Neural cell (in vitro differentiated cells): Measurements from ENCODE around the gene OGFR. TPM values are rescaled to one million over a fixed set of nuclear protein-coding genes. Genes with fewer than 3 reads are reported as not detected.

Experiments
- H2AFZ ChIP-seq: fragments of 200-600, 300-800 bp; sonication (generic), shearing (Covaris generic); 2 replicates; pipeline ENCODE4 v1.6.0; 2014; ENCODE audit warnings: low read depth, mild to moderate bottlenecking, antibody characterized with exemption, low read length, moderate library complexity
- H3F3A ChIP-seq: fragments of 200-600 bp; shearing (Covaris generic); 2 replicates; pipeline ENCODE4 v1.6.1; 2016; ENCODE audit warnings: mild to moderate bottlenecking, moderate library complexity, mixed read lengths, antibody characterized with exemption, low read length; ENCODE audit not compliant: insufficient read depth, poor library complexity, severe bottlenecking
- H3K27ac ChIP-seq: fragments of 200-600, 300-800 bp; sonication (generic), shearing (Covaris generic); 2 replicates; pipeline ENCODE4 v1.5.1; 2014; ENCODE audit warnings: mild to moderate bottlenecking, low read length, moderate library complexity
- H3K27me3 ChIP-seq: fragments of 300-800, 200-600 bp; sonication (generic), shearing (Covaris generic); 2 replicates; pipeline ENCODE4 v1.6.0; 2014; ENCODE audit warnings: mild to moderate bottlenecking, low read depth, low read length, moderate library complexity; ENCODE audit not compliant: insufficient read depth
- H3K36me3 ChIP-seq: fragments of 300-800, 200-600 bp; sonication (generic), shearing (Covaris generic); 2 replicates; pipeline ENCODE4 v1.5.1; 2014; ENCODE audit warnings: mild to moderate bottlenecking, antibody characterized with exemption, low read length, moderate library complexity; ENCODE audit not compliant: insufficient read depth
- H3K4me2 ChIP-seq: fragments of 300-800, 200-600 bp; sonication (generic), shearing (Covaris generic); 2 replicates; pipeline ENCODE4 v1.6.0; 2014; ENCODE audit warnings: mild to moderate bottlenecking, low read length
- H3K4me3 ChIP-seq: fragments of 300-800, 200-600 bp; sonication (generic), shearing (Covaris generic); 2 replicates; pipeline ENCODE4 v1.5.1; 2014; ENCODE audit warnings: mild to moderate bottlenecking, low read length, moderate library complexity
- H3K79me2 ChIP-seq: fragments of 200-600 bp; shearing (Covaris generic); replicated peaks from 2 replicates; pipeline ENCODE4 v1.6.0; 2014; ENCODE audit warnings: mild to moderate bottlenecking, low read length, moderate library complexity; ENCODE audit not compliant: insufficient read depth
- H3K9ac ChIP-seq: fragments of 300-800, 200-600 bp; sonication (generic), shearing (Covaris generic); 2 replicates; pipeline ENCODE4 v1.6.1; 2016; ENCODE audit warnings: mild to moderate bottlenecking, low read length, mixed read lengths
- H3K9me2 ChIP-seq: fragments of 200-600 bp; shearing (Covaris generic); 2 replicates; pipeline ENCODE4 v1.6.1; 2016; ENCODE audit warnings: mild to moderate bottlenecking, low read length, mixed read lengths; ENCODE audit not compliant: insufficient read depth
- H3K9me3 ChIP-seq: fragments of 200-600, 300-800 bp; sonication (generic), shearing (Covaris generic); 2 replicates; pipeline ENCODE4 v1.6.1; 2016; ENCODE audit warnings: mild to moderate bottlenecking, mixed run types, low read length, moderate library complexity, mixed read lengths
- H4K20me1 ChIP-seq: fragments of 200-600 bp; shearing (Covaris generic); 2 replicates; pipeline ENCODE4 v1.6.1; 2016; ENCODE audit warnings: mild to moderate bottlenecking, mixed run types; ENCODE audit not compliant: insufficient read depth
- CTCF ChIP-seq: fragments of 450-650 bp; IDR thresholded peaks from 2 replicates; pipeline ENCODE4 v1.5.1; 2014; ENCODE audit warnings: antibody characterized with exemption, mild to moderate bottlenecking, moderate library complexity; ENCODE audit not compliant: poor library complexity, severe bottlenecking
- EP300 ChIP-seq: fragments of 450-650 bp; conservative IDR thresholded peaks from 2 replicates; pipeline ENCODE4 v1.6.1; 2014; ENCODE audit warnings: antibody characterized with exemption, mild to moderate bottlenecking, moderate library complexity; ENCODE audit not compliant: poor library complexity, severe bottlenecking
- EZH2 ChIP-seq: fragments of 200-600, 300-800 bp; shearing (Covaris generic), sonication (generic); IDR thresholded peaks from 2 replicates; pipeline ENCODE4 v1.6.1; 2014; ENCODE audit warnings: antibody characterized with exemption, low read length, borderline replicate concordance, mild to moderate bottlenecking; ENCODE audit not compliant: insufficient read depth, poor library complexity, severe bottlenecking
- MXI1 ChIP-seq: fragments of 450-650 bp; conservative IDR thresholded peaks from 2 replicates; pipeline ENCODE4 v1.6.1; 2014; ENCODE audit warnings: antibody characterized with exemption, mild to moderate bottlenecking; ENCODE audit not compliant: poor library complexity, severe bottlenecking
- POLR2AphosphoS5 ChIP-seq: IDR thresholded peaks from 2 replicates; pipeline ENCODE4 v1.6.1; 2012
- RAD21 ChIP-seq: fragments of 450-650 bp; conservative IDR thresholded peaks from 2 replicates; pipeline ENCODE4 v1.6.1; 2014; ENCODE audit warnings: antibody characterized with exemption, mild to moderate bottlenecking, moderate library complexity
- REST ChIP-seq: IDR thresholded peaks from 2 replicates; pipeline ENCODE4 v1.6.1; 2012; ENCODE audit warnings: borderline replicate concordance
- SMC3 ChIP-seq: fragments of 450-650 bp; conservative IDR thresholded peaks from 2 replicates; pipeline ENCODE4 v1.6.1; 2014; ENCODE audit warnings: antibody characterized with exemption, mild to moderate bottlenecking, moderate library complexity; ENCODE audit not compliant: poor library complexity
- TAF1 ChIP-seq: IDR thresholded peaks from 2 replicates; pipeline ENCODE4 v1.6.1; 2012; ENCODE audit warnings: low read depth
- polyA plus RNA-seq: library from polyadenylated mRNA; depleted of rRNA; stranded (reverse); fragments of >200 nt; gene quantifications from 2 replicates; pipeline ENCODE4 v1.2.3, GENCODE V29; 2014

The OGFR gene
- polyA plus RNA-seq, 1 donor from 2014 or later: 15.6 TPM

- TF ChIP-seq POLR2AphosphoS5 (no peak), REST (no peak), TAF1 (no peak), SMC3 (no peak), EZH2 (no peak), EP300 (no peak)
- Histone ChIP-seq H2AFZ (no peak overlapping the region), H3K9ac (no peak overlapping the region), H3K4me3 (no peak overlapping the region), H4K20me1 (no peaks in the 10 kb centered on the region), H3K9me2 (no peaks in the 10 kb centered on the region), H3K27me3 (no peaks in the 10 kb centered on the region), H3K27ac (no peak overlapping the region), H3K9me3 (no peaks in the 10 kb centered on the region), H3K36me3 (no peaks in the 10 kb centered on the region), H3K4me2 (no peak overlapping the region), H3F3A (no peaks in the 10 kb centered on the region), H3K79me2 (no peaks in the 10 kb centered on the region)
Measured at GRCh38 chr20:62844182-62844581, 39.5 kb downstream of the OGFR start.

- no peak overlapping the region for H3K9ac ChIP-seq
- H3K79me2 ChIP-seq: no peaks in the 10 kb centered on the region
- H3K27me3 ChIP-seq: no peaks in the 10 kb centered on the region
- no peak overlapping the region for H3K4me3 ChIP-seq
- no peaks in the 10 kb centered on the region for H4K20me1 ChIP-seq
- no peak overlapping the region for H2AFZ ChIP-seq
- H3K27ac ChIP-seq: no peak overlapping the region
- no peaks in the 10 kb centered on the region for H3F3A ChIP-seq
- TF ChIP-seq EZH2 (no peak), RAD21 (no peak), REST (no peak), SMC3 (no peak), EP300 (no peak), CTCF (no peak), TAF1 (no peak), MXI1 (no peak), POLR2AphosphoS5 (no peak)
- H3K36me3 ChIP-seq: no peaks in the 10 kb centered on the region
- no peaks in the 10 kb centered on the region for H3K9me2 ChIP-seq
- H3K4me2 ChIP-seq: no peak overlapping the region
- no peaks in the 10 kb centered on the region for H3K9me3 ChIP-seq
Measured at GRCh38 chr20:62845416-62846160, 41.0 kb downstream of the OGFR start.
